Measurements from ENCODE around the gene SLC30A7.
A peak's percentile ranks its signal among the peaks of the same experiment; 100 is the strongest.
"Not testable (repeated sequence)": the region's sequence is repeated elsewhere in the genome, so short reads cannot be mapped to it uniquely, and the experiment has no call there.

SLC30A7 gene

GRCh38 chr1:100895540-100896480, at the start of gene SLC30A7:
TSS of gene SLC30A7 (plus strand) at chr1:100896090. CDS start at chr1:100896263, 173 bp downstream.
- peak; percentile 90 to 93 for DNase-seq (ENCODE audit: low read depth in 2 of 2)

GRCh38 chr1:100847361-100848082, 48.4 kb upstream of the SLC30A7 start:
- DNase-seq (ENCODE audit: low read depth in 2 of 2): no peak

- DNase-seq (ENCODE audit: low read depth in 2 of 2): no peak
Measured at GRCh38 chr1:100851726-100852125, 44.2 kb upstream of the SLC30A7 start.

- no peak for DNase-seq (ENCODE audit: low read depth in 2 of 2)
Measured at GRCh38 chr1:100852976-100853375, 42.9 kb upstream of the SLC30A7 start.

GRCh38 chr1:100855116-100855515, 40.8 kb upstream of the SLC30A7 start:
- not testable (repeated sequence) for DNase-seq (ENCODE audit: low read depth in 2 of 2)

- no peak for DNase-seq (ENCODE audit: low read depth in 2 of 2)
Measured at GRCh38 chr1:100860397-100860991, 35.4 kb upstream of the SLC30A7 start.

GRCh38 chr1:100861379-100861778, 34.5 kb upstream of the SLC30A7 start:
- no peak for DNase-seq (ENCODE audit: low read depth in 2 of 2)

- DNase-seq (ENCODE audit: low read depth in 2 of 2): no peak
Measured at GRCh38 chr1:100862591-100862990, 33.3 kb upstream of the SLC30A7 start.

- no peak for DNase-seq (ENCODE audit: low read depth in 2 of 2)
Measured at GRCh38 chr1:100866041-100866900, 29.6 kb upstream of the SLC30A7 start.

- no peak for DNase-seq (ENCODE audit: low read depth in 2 of 2)
Measured at GRCh38 chr1:100866901-100867206, 29.0 kb upstream of the SLC30A7 start.

- no peak for DNase-seq (ENCODE audit: low read depth in 2 of 2)
Measured at GRCh38 chr1:100868364-100868995, 27.4 kb upstream of the SLC30A7 start.

- DNase-seq (ENCODE audit: low read depth in 2 of 2): no peak
Measured at GRCh38 chr1:100869996-100870395, 25.9 kb upstream of the SLC30A7 start.

GRCh38 chr1:100874433-100874832, 21.5 kb upstream of the SLC30A7 start:
- DNase-seq (ENCODE audit: low read depth in 2 of 2): no peak

- no peak for DNase-seq (ENCODE audit: low read depth in 2 of 2)
Measured at GRCh38 chr1:100875228-100875627, 20.7 kb upstream of the SLC30A7 start.

GRCh38 chr1:100876291-100876690, 19.6 kb upstream of the SLC30A7 start:
- DNase-seq (ENCODE audit: low read depth in 2 of 2): no peak

GRCh38 chr1:100879422-100879821, 16.5 kb upstream of the SLC30A7 start:
- DNase-seq (ENCODE audit: low read depth in 2 of 2): no peak

GRCh38 chr1:100881687-100882086, 14.2 kb upstream of the SLC30A7 start:
- no peak for DNase-seq (ENCODE audit: low read depth in 2 of 2)

GRCh38 chr1:100882698-100883097, 13.2 kb upstream of the SLC30A7 start:
- no peak for DNase-seq (ENCODE audit: low read depth in 2 of 2)

GRCh38 chr1:100883963-100884362, 11.9 kb upstream of the SLC30A7 start:
- no peak for DNase-seq (ENCODE audit: low read depth in 2 of 2)

GRCh38 chr1:100889007-100889406, 6.9 kb upstream of the SLC30A7 start:
- DNase-seq (ENCODE audit: low read depth in 2 of 2): not testable (repeated sequence)

- DNase-seq (ENCODE audit: low read depth in 2 of 2): not testable (repeated sequence)
Measured at GRCh38 chr1:100889869-100890482, 5.9 kb upstream of the SLC30A7 start.
